IMR-90 (cell line): Measurements from ENCODE around the gene PTH2. TPM values are rescaled to one million over a fixed set of nuclear protein-coding genes. Genes with fewer than 3 reads are reported as not detected.

Source experiments
- ATAC-seq: fragments of 200-7000 bp; cut with Tn5 transposase; 2 replicates; pipeline ENCODE4 v1.9.1; 2020; ENCODE audit warnings: low read depth, mild to moderate bottlenecking, moderate library complexity
- BruUV-seq: library from RNA; stranded (reverse); fragments of 400-500 nt; replicated peaks from 2 replicates; lab custom pipeline; 2021; lab: Mats Ljungman, UMichigan
- CTCF ChIA-PET: fragments of 300-600 bp; formaldehyde crosslinking; extraction: SDS; loops from one replicate; lab custom pipeline; 2021; ENCODE audit warnings: antibody characterized with exemption; lab: Yijun Ruan, JAX
- POLR2A ChIA-PET: fragments of 300-600 bp; sonication (Branson Sonifier 250); formaldehyde crosslinking; loops from one replicate; lab custom pipeline; 2022; ENCODE audit warnings: antibody characterized with exemption; ENCODE audit not compliant: unreplicated experiment; lab: Charles Lee
- DNase-seq: peaks from one replicate; pipeline ENCODE4 v3.0.0; 2013
- H2AFZ ChIP-seq: replicated peaks from 2 replicates; pipeline ENCODE3; 2013; ENCODE audit warnings: low read length, mild to moderate bottlenecking; ENCODE audit not compliant: poor library complexity
- H2AK5ac ChIP-seq: 2 replicates; pipeline ENCODE4 v1.6.1; 2013; ENCODE audit warnings: low read depth, low read length, inconsistent platforms
- H2AK9ac ChIP-seq: replicated peaks from 2 replicates; pipeline ENCODE3; 2013; ENCODE audit warnings: mild to moderate bottlenecking, low read depth, low read length, moderate library complexity; ENCODE audit not compliant: poor library complexity
- H2BK120ac ChIP-seq: 2 replicates; pipeline ENCODE4 v1.6.1; 2013; ENCODE audit warnings: low read depth, low read length, inconsistent platforms
- H2BK15ac ChIP-seq: 3 replicates; pipeline ENCODE4 v1.6.1; 2013; ENCODE audit warnings: low read depth, low read length, inconsistent platforms
- H2BK20ac ChIP-seq: 2 replicates; pipeline ENCODE4 v1.6.1; 2013; ENCODE audit warnings: low read depth, mild to moderate bottlenecking, inconsistent platforms, low read length, moderate library complexity
- H2BK5ac ChIP-seq: 2 replicates; pipeline ENCODE4 v1.6.1; 2013; ENCODE audit warnings: mild to moderate bottlenecking, low read depth, low read length, inconsistent platforms; ENCODE audit not compliant: poor library complexity, severe bottlenecking
- H3K14ac ChIP-seq: replicated peaks from 2 replicates; pipeline ENCODE4 v1.6.1; 2013; ENCODE audit warnings: low read depth, low read length, inconsistent platforms
- H3K18ac ChIP-seq: 2 replicates; pipeline ENCODE4 v1.6.1; 2013; ENCODE audit warnings: low read depth, low read length, control low read depth
- H3K23ac ChIP-seq: 2 replicates; pipeline ENCODE4 v1.6.1; 2013; ENCODE audit warnings: low read depth, low read length, inconsistent platforms
- H3K27ac ChIP-seq: 2 replicates; pipeline ENCODE4 v1.5.1; 2013; ENCODE audit warnings: mild to moderate bottlenecking, control low read depth, low read length; ENCODE audit not compliant: insufficient read depth
- H3K27me3 ChIP-seq: 2 replicates; pipeline ENCODE4 v1.6.1; 2013; ENCODE audit warnings: low read length; ENCODE audit not compliant: control insufficient read depth, insufficient read depth
- H3K36me3 ChIP-seq: 2 replicates; pipeline ENCODE4 v1.6.1; 2013; ENCODE audit warnings: low read length, mixed read lengths; ENCODE audit not compliant: control insufficient read depth, insufficient read depth
- H3K4ac ChIP-seq: 2 replicates; pipeline ENCODE4 v1.6.1; 2013; ENCODE audit warnings: low read depth, low read length, inconsistent platforms
- H3K4me1 ChIP-seq: 2 replicates; pipeline ENCODE4 v1.6.1; 2013; ENCODE audit warnings: low read length, mixed read lengths; ENCODE audit not compliant: control insufficient read depth, insufficient read depth
- H3K4me2 ChIP-seq: 2 replicates; pipeline ENCODE4 v1.6.1; 2013; ENCODE audit warnings: low read depth, mild to moderate bottlenecking, control low read depth, low read length, moderate library complexity
- H3K4me3 ChIP-seq: 2 replicates; pipeline ENCODE4 v1.5.1; 2013; ENCODE audit warnings: low read depth, mild to moderate bottlenecking, control low read depth, low read length, moderate library complexity; ENCODE audit not compliant: insufficient read depth
- H3K56ac ChIP-seq: 2 replicates; pipeline ENCODE4 v1.6.1; 2013; ENCODE audit warnings: low read length, inconsistent platforms; ENCODE audit not compliant: insufficient read depth; ENCODE audit errors: extremely low read depth
- H3K79me1 ChIP-seq, 2 experiments: 2 replicates each; pipeline ENCODE4 v1.6.1; 2013; ENCODE audit warnings: low read length in 2 of 2, inconsistent platforms in 1 of 2, low read depth in 1 of 2
- H3K9ac ChIP-seq: 2 replicates; pipeline ENCODE4 v1.6.1; 2013; ENCODE audit warnings: low read depth, low read length, control low read depth
- H3K9me1 ChIP-seq: 2 replicates; pipeline ENCODE4 v1.6.1; 2013; ENCODE audit warnings: low read length, inconsistent platforms; ENCODE audit not compliant: insufficient read depth
- H3K9me3 ChIP-seq: 2 replicates; pipeline ENCODE4 v1.6.1; 2013; ENCODE audit warnings: low read length; ENCODE audit not compliant: control insufficient read depth, insufficient read depth
- H4K20me1 ChIP-seq: 2 replicates; pipeline ENCODE4 v1.6.1; 2013; ENCODE audit warnings: low read length, inconsistent platforms; ENCODE audit not compliant: insufficient read depth
- H4K5ac ChIP-seq: 2 replicates; pipeline ENCODE4 v1.6.1; 2013; ENCODE audit warnings: mild to moderate bottlenecking, low read depth, low read length, control low read depth
- H4K8ac ChIP-seq, 2 experiments: 2 replicates each; pipeline ENCODE4 v1.6.1; 2013; ENCODE audit warnings: low read depth in 2 of 2, low read length in 2 of 2, control low read depth in 1 of 2, inconsistent platforms in 1 of 2
- H4K91ac ChIP-seq: 2 replicates; pipeline ENCODE4 v1.6.1; 2013; ENCODE audit warnings: low read depth, low read length, inconsistent platforms; ENCODE audit not compliant: insufficient read depth
- MAFK ChIP-seq: IDR thresholded peaks from 2 replicates; pipeline ENCODE4 v1.6.1; 2012; ENCODE audit warnings: low read depth, low read length, improper control_type of control experiment
- POLR2A ChIP-seq: IDR thresholded peaks from 2 replicates; pipeline ENCODE4 v1.6.1; 2012; ENCODE audit warnings: mild to moderate bottlenecking, low read depth, low read length
- WGBS, 2 experiments: methylation state at CpG; one replicate each; pipeline versions ENCODE4 v1.1.5 to v1.1.7; 2013; ENCODE audit warnings: missing lambda C conversion rate in 2 of 2; ENCODE audit not compliant: insufficient read length in 1 of 2; ENCODE audit errors: extremely low coverage in 2 of 2; 5-methylcytosine and 5-hydroxymethylcytosine counted together
- dilution Hi-C: fragments of 300-500 bp; cut with HindIII; formaldehyde crosslinking; loops from one replicate; pipeline ENCODE4 v1.14.3; 2018; ENCODE audit warnings: low sequenced_read_pairs; ENCODE audit not compliant: unreplicated experiment
- in situ Hi-C: fragments of 300-500 bp; cut with MboI; formaldehyde crosslinking; loops from 3 replicates; pipeline ENCODE4 v1.14.3; 2019; ENCODE audit warnings: low sequenced_read_pairs, inconsistent platforms, mixed read lengths
- intact Hi-C: fragments of 100-400 bp; cut with micrococcal nuclease; formaldehyde crosslinking; loops from 2 replicates; pipeline ENCODE4 v1.10.0; 2022
- polyA plus RNA-seq, 3 experiments: library from polyadenylated mRNA; depleted of rRNA; stranded (reverse); fragments of >200 nt; gene quantifications; 2 replicates each; pipeline ENCODE4 v1.2.3, GENCODE V29; 2012; ENCODE audit warnings: low replicate concordance in 1 of 3
- total RNA-seq: library from RNA; depleted of rRNA; stranded (reverse); fragments of >200 nt; gene quantifications from 2 replicates; pipeline ENCODE4 v1.2.3, GENCODE V29; 2012

PTH2 gene
- total and polyA plus RNA-seq, 2 of the 4 experiments (the other 2 are of a cell fraction) = not detected

DNA sequence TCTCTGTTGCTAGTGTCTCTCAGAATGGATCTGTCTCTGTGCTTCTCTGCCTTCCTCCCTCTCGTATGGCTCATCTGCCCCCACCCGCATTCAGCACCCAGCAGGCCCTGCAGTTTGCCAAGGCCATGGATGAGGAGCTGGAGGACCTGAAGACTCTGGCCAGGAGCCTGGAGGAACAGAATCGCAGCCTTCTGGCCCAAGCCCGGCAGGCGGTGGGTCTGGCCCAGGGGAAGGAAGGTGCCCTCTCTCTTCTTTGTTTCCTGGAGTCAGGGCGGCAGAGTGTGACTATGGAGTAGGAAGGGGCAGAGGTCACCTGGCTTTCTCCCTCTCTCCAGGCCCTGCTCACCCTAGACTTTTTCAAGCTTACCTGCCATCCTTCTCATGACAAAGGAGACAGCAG, 24.3 kb downstream of the PTH2 start:
- Histone ChIP-seq H3K4me3 (no peak overlapping the region), H4K8ac (no peak overlapping the region), H3K27me3 (peaks cover 59% of the 10 kb centered on the region), H2BK20ac (no peak overlapping the region), H3K4me2 (no peak overlapping the region), H2BK5ac (no peak overlapping the region), H3K36me3 (no peaks in the 10 kb centered on the region), H3K9ac (no peak overlapping the region), H4K91ac (no peak overlapping the region), H3K27ac (no peak overlapping the region), H3K56ac (no peak overlapping the region), H3K4ac (no peak overlapping the region), H2BK120ac (no peak overlapping the region), H2AFZ (no peak overlapping the region), H3K4me1 (peaks cover 6% of the 10 kb centered on the region; the same call in 1 of the 2 replicates), H4K20me1 (no peaks in the 10 kb centered on the region), H3K79me1 (no peaks in the 10 kb centered on the region), H3K9me1 (no peaks in the 10 kb centered on the region), H3K23ac (no peak overlapping the region), H2AK5ac (no peak overlapping the region), H3K9me3 (no peaks in the 10 kb centered on the region), H3K14ac (no peak overlapping the region), H3K18ac (no peak overlapping the region), H2BK15ac (no peak overlapping the region), H2AK9ac (no peak overlapping the region), H4K5ac (no peak overlapping the region)
- intact Hi-C loops = no loop called here
- no peak for ATAC-seq
- TF ChIP-seq MAFK (no peak), POLR2A (no peak)
- no TSS peak for BruUV-seq
- ChIA-PET CTCF (no interaction called here), POLR2A (no interaction called here)
- in situ Hi-C loops = loop anchor here (10.0 kb wide), 1 partner anchor 46 kb away; the partner anchor contains the start of gene SLC17A7
- dilution Hi-C loops = no loop called here
- WGBS, 2 experiments = no CpG with 5 or more reads among the region's 6 CpGs
- no peak for DNase-seq
